ENCODE measurements around the gene MYL3.
A peak's percentile ranks its signal among the peaks of the same experiment; 100 is the strongest.

Gene MYL3

DNA sequence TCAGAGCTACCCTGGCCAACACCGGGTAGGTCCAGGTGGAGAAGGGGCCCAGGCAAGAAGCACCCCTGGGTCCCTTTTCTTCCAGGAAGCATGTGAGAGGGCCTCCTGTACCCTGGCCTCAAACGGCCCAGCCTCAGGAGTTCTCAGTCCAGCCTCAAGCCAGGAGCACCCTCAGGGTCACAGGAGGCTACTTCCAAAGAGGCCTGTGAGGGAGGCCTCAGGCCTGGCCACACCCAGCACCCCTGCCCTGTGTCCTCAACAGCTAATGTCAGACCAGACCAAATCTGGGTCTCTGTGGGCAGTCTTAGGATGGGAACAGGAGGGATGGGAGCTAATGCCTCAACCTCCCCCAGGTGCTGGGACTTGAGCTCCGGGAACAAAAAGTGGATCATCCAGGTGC is 37.8 kb upstream of the MYL3 start:
- no peak for DNase-seq
- in situ Hi-C loops (cut with HindIII; ENCODE audit: low pct_ligation_motif_present, low pct_unique_long_range_greater_than_20kb, low sequenced_read_pairs), result no loop called here

DNA sequence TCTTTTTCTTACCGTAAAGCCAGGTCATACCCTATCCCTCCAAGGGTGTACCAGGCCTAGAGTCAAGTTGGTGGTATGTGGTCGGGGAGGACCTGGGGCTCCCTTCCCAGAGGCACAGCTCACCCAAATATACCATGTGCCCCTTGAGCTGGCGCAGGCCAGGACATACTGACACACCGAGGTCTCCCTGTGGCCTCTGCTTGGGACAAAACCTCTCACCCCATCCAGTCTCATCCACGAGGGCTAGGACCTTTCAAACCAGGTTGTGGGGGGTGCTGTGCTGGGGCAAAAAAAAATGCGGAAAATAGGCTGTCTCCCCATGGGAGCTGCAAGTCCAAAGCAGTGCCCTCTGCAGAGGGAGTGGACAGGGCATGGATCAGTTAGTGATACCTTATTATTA is 37.1 kb upstream of the MYL3 start:
- no peak for DNase-seq
- in situ Hi-C loops (cut with HindIII; ENCODE audit: low pct_ligation_motif_present, low pct_unique_long_range_greater_than_20kb, low sequenced_read_pairs), result no loop called here

DNA sequence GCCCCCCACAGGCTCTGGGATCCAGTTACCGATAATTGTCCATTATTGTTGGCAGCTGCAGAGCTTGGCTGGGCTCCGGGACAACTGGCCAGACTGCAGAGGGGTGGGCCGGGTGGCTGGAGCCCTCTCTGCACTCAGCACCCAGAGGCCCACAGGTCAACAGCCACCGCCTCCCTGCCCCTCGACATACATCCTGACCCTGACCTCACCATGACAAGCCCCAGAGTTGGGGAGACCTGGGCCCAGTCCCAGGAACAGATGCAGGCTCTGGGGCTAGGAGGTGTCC is 36.7 kb upstream of the MYL3 start:
- in situ Hi-C loops (cut with HindIII; ENCODE audit: low pct_ligation_motif_present, low pct_unique_long_range_greater_than_20kb, low sequenced_read_pairs), result no loop called here
- DNase-seq, result no peak

DNA sequence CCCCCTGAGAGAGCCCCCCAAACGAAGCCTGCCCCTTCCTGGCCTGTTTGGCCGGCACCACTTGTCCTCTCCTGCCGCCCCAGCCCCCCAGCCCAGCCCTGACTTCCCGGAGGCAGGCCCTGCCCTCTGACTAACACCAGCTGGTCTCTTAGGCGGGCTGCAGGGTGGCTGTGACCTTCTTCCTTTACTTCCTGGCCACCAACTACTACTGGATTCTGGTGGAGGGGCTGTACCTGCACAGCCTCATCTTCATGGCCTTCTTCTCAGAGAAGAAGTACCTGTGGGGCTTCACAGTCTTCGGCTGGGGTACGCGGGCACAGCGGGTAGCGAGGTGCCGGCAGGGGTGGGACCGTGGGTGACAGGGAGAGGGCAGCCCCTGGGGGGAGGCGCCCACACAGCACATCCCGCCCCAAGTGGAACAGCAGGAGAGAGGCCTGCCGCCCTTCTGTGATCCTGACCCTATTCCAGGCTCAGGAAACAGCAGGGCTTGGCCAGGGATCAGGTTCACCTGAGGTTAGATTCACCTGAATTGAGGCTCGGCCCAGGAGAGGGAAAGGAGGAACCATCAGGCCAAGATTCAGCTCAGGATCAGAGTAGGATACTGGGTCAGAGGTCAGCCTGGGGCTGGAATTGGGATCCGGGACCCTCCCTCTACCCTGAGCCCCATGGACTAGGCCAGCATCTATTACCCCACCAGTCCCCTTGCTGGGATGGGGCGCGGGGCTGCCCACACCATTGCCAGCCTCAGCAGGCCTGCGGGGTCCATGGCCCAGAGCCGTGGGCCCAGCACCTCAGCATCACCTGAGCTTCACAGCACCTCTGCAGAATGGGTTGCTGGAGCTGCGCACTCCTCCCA is 36.1 kb upstream of the MYL3 start:
- in situ Hi-C loops (cut with HindIII; ENCODE audit: low pct_ligation_motif_present, low pct_unique_long_range_greater_than_20kb, low sequenced_read_pairs), result no loop called here
- DNase-seq, result no peak

DNA sequence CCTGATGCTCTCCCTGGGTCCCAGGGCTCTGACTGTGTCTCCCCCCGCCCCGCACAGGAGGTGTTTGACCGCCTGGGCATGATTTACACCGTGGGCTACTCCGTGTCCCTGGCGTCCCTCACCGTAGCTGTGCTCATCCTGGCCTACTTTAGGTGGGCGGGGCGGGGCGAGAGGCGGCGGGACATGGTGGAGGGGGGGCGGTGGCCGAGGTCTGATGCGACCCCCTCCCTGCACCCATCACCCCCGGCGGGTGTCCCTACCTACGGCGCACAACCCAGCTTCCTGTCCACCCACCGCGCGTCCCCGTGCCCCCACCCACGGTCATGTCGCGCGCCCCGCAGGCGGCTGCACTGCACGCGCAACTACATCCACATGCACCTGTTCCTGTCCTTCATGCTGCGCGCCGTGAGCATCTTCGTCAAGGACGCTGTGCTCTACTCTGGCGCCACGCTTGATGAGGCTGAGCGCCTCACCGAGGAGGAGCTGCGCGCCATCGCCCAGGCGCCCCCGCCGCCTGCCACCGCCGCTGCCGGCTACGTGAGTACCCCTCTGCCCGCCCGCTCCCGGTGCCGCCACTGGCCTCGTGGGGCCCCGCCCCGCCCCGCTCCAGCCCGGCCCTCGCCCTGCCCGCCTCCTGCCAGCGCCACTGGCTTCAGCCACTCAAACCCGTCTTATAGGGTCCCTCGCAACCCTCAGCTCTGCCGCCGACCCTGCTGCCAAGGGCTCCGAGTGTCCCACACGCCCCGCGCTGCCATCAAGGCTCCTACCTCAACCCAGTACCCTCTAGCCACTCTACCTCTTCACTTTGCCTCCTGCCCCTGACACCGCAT is 35.3 kb upstream of the MYL3 start:
- no peak for DNase-seq
- in situ Hi-C loops (cut with HindIII; ENCODE audit: low pct_ligation_motif_present, low pct_unique_long_range_greater_than_20kb, low sequenced_read_pairs), result no loop called here

DNA sequence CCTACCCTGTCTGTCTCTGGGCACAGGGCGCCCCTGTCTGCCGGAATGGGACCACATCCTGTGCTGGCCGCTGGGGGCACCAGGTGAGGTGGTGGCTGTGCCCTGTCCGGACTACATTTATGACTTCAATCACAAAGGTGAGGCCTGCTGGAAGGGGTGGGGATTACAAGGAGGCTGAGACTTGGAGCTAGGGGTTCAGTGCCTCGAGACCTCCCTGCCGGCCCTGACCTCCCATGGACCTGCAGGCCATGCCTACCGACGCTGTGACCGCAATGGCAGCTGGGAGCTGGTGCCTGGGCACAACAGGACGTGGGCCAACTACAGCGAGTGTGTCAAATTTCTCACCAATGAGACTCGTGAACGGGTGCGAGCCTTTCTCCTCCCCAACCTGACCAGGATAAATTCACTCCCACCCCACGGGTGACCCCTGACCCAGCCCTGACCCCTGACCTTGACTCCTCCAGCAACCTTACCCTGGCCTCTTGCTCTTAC is 34.6 kb upstream of the MYL3 start:
- DNase-seq, result no peak
- in situ Hi-C loops (cut with HindIII; ENCODE audit: low pct_ligation_motif_present, low pct_unique_long_range_greater_than_20kb, low sequenced_read_pairs), result no loop called here

DNA sequence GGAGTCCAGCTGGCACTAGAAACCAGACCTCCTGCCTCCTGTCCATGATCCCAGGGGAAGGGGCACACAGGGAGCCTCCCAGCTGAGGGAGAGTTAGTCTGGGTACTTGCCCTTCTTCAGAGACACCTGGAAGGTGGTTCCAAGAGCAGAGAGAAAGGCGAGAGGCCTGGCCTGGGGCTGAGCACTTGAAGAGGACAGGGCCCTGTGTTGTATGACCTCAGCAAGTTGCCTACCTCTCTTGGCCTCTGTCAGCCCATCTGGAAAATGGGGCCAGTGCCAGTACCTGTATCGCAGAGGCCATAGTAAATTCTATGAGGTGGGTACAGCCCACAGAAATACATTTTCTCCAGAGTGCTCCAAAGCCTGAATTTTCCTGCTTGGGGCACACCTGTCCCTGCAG is 33.8 kb upstream of the MYL3 start:
- in situ Hi-C loops (cut with HindIII; ENCODE audit: low pct_ligation_motif_present, low pct_unique_long_range_greater_than_20kb, low sequenced_read_pairs), result no loop called here

DNA sequence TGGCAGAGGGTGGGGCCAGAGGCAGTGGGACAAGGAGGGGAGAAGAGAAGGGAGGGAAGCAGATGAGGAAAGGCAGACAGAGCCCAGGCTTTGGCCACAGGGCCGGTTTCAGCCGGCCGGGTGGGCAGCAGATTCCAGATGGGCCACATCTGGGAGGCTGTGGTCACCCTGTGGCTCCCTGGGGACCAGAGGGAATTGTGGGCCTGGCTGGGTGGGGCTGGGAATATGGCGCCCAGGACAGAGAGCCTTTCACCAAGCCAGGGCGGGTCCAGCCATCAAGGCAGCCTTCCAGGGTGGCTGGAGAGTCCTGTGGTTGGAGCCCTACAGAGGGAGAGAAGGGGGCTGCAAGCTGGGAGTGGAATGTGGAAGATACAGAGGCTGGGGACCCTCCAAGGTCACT is 33.1 kb upstream of the MYL3 start:
- no peak for DNase-seq
- in situ Hi-C loops (cut with HindIII; ENCODE audit: low pct_ligation_motif_present, low pct_unique_long_range_greater_than_20kb, low sequenced_read_pairs), result no loop called here

More for the DNA sequence above, 33.8 kb upstream of the MYL3 start:
- no peak for DNase-seq

DNA sequence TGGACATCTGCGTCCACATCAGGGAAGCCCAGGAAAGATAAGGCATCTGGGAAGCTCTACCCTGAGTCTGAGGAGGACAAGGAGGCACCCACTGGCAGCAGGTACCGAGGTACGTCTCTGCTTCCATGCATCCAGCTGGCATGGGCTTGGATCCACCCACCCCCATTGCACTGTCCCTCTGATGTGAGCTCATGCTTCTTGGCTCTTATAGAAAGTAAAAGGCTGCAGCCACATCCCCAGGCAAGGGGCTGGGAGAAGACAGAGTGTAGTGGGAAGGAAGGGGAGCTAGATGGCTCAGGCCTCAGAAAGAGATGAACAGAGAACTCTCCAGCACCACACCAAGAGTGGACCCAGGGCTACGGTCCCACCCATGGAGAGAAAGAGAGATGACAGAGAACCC is 32.5 kb upstream of the MYL3 start:
- in situ Hi-C loops (cut with HindIII; ENCODE audit: low pct_ligation_motif_present, low pct_unique_long_range_greater_than_20kb, low sequenced_read_pairs), result no loop called here
- DNase-seq, result no peak

DNA sequence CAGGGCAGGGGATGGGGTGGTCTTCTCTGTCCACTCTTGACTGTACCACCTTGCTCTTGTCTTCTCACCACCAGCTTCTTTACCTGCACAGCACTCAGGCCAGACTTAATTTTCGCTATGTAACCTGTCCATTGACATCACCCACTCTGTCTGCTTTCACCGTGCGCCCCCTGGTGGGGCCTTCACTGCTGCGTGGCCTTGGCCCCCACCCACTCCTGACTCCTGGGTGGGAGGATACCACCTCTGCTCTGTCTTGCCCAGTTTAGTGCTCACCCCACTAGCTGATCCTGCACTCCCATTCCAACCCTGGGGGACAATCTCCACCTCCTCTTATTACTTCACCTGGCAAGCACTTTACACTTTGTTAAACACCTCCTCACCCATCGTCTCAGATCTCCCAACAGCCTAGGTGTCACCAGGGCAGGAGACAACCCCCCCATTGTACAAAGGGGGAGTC is 32.0 kb upstream of the MYL3 start:
- in situ Hi-C loops (cut with HindIII; ENCODE audit: low pct_ligation_motif_present, low pct_unique_long_range_greater_than_20kb, low sequenced_read_pairs), result no loop called here
- peak; percentile 65 for DNase-seq

DNA sequence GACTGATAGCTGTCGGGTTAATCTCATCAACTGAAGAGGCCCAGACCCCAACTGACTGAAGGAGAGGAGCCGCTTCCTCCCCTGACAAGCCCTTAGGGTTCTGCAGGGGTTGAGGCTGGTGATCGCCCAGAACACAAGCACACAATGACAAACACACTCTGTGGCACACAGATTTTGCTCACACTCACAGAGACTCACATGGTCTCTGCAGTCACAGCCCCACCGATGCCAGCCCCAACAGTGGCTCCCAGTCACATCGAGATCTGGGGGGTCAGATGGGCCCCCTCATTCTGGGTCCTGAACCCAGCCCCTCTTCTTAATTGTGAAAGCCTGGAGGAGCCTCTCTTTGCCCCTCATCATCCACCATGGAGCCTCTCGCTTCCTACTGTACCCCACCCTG is 31.0 kb upstream of the MYL3 start:
- DNase-seq, result no peak
- in situ Hi-C loops (cut with HindIII; ENCODE audit: low pct_ligation_motif_present, low pct_unique_long_range_greater_than_20kb, low sequenced_read_pairs), result no loop called here

DNA sequence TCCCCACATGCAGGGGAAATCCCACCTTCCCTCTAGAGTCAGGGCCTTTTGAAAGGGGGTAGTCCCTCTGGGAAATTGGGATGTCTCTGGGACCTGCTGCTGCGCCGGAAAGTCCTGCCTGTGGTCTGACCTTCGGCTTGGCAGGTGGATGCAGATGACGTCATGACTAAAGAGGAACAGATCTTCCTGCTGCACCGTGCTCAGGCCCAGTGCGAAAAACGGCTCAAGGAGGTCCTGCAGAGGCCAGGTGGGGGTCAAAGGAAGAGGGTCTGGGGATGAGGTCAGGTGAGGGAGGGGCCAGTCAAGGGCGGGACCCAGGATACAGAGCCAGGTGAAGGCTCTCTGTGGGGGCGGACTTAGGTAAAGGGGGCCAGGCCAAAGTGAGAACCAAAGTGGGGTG is 30.5 kb upstream of the MYL3 start:
- in situ Hi-C loops (cut with HindIII; ENCODE audit: low pct_ligation_motif_present, low pct_unique_long_range_greater_than_20kb, low sequenced_read_pairs), result no loop called here
- DNase-seq, result no peak

DNA sequence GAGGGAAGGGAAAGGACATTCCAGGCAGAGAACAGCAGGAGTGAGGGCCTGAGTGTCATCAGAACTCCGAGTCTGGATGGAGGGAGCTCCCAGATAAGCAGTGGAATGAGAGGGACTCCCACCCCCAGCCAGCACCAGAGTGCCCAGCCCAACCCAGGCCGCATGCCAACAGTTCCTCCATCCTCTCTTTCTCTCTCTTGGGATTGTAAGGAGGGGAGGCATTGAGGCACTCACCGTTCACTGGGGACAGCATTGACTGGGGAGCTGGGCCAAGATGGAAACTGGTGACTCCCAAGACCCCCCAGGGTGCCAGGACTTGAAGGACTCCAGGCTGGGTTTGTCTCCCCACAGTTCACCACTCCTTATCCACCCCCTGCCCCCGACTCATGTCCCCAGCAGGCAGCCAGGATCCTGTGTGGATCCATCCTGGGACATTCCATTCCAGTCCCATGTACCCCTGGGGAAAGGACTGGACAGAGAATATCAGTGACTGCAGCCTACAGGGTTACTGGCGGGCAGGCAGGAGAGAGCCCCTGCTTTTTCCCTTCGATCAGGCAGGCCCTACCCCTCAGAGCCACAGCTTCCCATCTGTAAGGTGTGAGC is 30.0 kb upstream of the MYL3 start:
- in situ Hi-C loops (cut with HindIII; ENCODE audit: low pct_ligation_motif_present, low pct_unique_long_range_greater_than_20kb, low sequenced_read_pairs), result no loop called here
- no peak for DNase-seq

DNA sequence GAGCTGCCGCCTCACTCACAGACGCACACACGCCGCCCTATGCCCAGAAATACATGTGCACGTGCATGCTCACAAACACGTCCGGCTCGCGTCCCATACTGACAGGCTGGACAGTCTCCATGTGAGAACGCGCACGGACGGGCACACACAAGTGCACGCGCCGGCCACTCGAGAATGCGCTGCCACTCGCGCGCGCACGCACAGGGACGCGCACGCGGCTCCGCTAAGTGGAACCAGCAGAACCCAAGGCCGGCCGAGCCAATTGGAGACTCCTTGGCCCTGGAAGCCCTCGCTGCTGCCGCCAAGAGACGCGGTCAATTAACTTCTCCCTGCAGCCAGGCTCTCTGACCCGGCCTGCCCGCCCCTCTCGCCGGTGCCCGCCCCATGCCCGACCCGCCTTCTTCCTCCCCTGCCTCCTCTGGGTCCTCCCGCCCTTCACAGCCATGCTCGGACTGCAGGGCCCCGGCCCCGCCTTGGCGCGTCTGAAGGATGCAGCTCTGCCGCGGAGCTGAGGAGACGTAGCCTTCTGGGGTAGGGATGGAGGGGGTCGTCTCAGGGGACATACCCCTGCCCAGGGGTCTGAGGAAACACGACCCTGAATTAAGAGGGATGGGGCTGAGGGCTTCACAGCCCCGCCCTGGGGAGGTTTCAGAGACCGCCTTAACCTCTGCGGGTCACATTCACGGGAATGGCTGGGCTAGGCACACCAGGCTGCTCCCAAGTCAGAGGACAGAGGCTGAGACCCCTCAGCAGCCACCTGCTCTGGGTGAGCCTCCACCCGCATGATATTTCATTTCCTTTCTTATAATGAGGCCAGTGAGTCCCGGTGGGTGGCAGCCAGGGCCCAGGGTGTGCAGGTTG is 29.3 kb upstream of the MYL3 start:
- in situ Hi-C loops (cut with HindIII; ENCODE audit: low pct_ligation_motif_present, low pct_unique_long_range_greater_than_20kb, low sequenced_read_pairs), result no loop called here
- DNase-seq, result peak; percentile 84

DNA sequence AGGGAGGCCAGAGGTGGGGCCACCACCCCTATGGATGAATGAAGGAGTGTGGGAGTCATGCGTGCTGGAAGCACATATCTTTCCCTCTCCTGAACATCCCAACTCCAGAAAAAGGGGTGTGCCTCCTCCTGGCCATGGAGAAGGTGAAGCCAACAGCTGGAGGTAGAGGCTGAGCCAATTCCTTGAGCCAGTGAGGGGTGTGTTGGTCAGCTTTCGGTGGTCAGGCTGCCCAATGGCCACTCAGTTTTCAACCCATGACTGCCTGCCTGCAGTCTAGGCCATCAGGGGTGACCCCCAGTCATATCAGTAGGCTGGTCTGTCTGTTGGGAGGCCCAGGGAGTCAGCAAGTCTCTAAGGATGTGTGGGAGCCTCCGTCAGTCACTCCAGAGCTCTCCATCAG is 27.9 kb upstream of the MYL3 start:
- no peak for DNase-seq
- in situ Hi-C loops (cut with HindIII; ENCODE audit: low pct_ligation_motif_present, low pct_unique_long_range_greater_than_20kb, low sequenced_read_pairs), result no loop called here

DNA sequence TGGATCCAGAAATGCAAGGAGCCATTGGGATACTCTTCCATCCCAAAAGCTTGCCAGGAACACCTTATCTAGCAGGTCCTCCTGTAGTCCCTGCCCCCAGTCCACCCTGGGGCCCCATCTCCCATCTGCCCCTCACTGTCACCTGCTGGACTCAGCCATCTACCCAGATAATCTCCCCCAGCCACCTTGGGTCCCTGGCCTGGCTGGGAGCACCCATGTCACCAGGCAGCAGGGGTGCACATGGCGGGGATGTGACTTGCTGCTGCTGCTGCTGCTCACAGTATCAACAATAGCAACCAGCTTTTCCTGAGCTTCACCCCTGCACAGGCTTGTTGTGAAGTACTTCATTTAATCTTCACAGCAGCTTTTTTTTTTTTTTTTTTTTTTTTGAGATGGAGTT is 26.9 kb upstream of the MYL3 start:
- DNase-seq, result no peak
- in situ Hi-C loops (cut with HindIII; ENCODE audit: low pct_ligation_motif_present, low pct_unique_long_range_greater_than_20kb, low sequenced_read_pairs), result no loop called here

DNA sequence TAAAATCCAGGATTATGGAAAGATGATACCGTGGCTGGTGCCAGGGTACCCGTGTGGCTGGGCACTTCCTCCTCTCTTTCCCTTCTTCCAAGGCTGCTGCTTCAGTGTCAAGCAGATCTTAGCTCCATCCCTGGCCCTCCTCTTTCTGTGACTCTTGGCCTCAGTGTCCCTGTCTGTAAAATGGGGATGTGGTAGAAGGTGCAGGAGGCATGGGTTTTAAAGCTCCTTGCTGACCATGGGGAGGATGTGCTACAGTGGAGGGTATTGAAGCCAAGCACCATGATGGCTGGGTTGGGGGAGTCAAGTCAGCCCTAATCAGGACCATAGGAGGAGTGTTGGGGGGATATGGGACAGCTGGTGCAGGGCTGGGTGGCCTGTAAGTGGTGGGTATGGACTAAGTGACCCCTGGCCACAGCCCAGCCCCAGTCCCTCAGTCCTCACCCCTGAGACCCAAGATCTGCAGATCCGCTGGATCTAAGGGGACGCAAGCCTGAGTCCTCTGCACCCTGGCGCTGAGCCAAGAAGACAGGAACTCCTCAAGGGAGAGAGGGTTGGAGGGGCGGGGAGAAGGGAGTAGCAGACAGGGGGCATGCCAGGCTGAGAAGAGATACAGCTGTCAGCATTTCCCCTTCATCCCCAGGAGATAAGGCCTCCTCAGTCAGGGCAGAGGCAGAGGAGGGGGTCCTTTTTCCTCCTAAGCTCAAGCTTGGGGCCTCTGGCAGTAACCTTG is 26.3 kb upstream of the MYL3 start:
- no peak for DNase-seq
- in situ Hi-C loops (cut with HindIII; ENCODE audit: low pct_ligation_motif_present, low pct_unique_long_range_greater_than_20kb, low sequenced_read_pairs), result no loop called here

DNA sequence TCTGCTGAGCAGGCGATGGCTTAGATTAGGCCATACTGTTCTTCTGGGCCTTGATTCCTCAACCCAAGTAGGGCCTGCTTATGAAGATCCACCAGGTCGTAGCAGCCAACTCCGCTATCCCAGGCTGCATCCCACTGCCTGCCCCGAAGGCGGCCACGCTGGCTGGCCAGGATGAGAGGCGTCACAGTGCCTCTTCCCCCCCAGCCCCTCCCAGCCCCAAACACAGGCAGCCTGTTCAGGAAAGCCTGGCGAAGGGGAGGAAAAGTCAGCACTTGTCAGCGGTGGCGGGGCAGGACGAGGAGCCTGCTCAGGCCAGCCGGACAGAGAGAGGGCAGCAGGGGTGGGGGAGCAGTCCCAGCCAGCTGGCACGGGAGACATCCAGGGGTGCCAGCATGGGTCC is 25.5 kb upstream of the MYL3 start:
- in situ Hi-C loops (cut with HindIII; ENCODE audit: low pct_ligation_motif_present, low pct_unique_long_range_greater_than_20kb, low sequenced_read_pairs), result no loop called here
- no peak for DNase-seq

Data from ACHN (cell line).